ENCODE results near the gene AP1S1.
"Not testable (repeated sequence)": the region's sequence is repeated elsewhere in the genome, so short reads cannot be mapped to it uniquely, and the experiment has no call there.

AP1S1 gene

DNA sequence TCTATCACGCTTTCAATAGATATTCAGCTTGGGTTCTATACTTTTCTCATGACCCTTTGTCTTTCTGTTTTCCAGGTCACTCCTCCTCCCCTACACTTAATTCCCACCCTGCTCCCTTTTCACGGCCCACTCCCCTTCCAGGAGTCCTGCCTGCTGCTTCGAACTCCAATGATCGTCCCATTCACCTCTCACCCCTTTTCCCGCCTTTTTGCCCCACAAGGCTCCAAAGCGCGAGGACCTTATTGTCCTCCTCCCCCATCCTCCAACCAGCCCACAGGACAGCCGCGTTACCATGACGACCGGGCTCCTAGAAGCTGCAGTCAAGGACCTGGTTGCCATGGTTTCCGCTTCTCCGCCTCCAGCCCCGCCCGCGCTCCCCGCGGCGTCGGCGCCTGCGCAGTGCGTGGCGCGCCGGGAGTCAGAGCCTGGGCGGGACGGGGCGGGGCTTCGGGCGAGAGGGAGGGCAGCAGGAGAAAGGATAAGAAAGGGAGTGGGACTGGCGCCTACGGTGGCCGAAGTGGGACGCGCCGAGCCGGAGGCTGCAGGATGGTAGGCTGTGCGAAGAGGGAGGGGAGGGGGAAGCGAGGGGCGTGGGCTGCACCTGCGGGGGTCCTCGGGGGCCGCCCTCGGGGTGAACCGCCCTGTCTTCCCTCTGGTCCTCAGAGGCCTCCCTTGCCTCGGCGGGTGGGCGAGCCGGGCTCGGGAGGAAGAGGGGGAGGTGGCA lies at the start of gene AP1S1:
AP1S1 (plus strand) TSS at position 508 of the 724 bp plus-strand sequence; CDS start at position 547, 39 bp downstream.
- peak; percentile 90 to 93 for DNase-seq (ENCODE audit: low read depth in 2 of 2)

DNA sequence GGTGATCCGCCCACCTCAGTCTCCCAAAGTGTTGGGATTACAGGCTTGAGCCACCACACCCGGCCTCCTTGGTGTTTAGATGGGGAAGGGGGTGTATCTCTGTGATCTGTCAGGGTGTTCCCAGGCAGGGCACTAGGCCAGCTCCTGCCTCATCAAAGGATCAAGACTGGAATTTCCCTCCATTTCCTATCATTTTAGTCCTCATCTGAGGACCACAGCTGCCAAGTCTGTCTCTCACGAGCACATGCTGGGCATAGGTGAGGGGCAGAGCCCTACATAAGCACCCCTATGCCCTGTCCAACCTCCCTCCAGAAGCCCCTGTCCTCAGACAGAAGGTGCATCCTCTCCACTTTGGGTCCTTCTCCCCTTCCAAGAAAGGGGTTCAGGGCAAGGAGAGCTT lies 49.5 kb upstream of the AP1S1 start:
- DNase-seq (ENCODE audit: low read depth in 2 of 2), result no peak

DNA sequence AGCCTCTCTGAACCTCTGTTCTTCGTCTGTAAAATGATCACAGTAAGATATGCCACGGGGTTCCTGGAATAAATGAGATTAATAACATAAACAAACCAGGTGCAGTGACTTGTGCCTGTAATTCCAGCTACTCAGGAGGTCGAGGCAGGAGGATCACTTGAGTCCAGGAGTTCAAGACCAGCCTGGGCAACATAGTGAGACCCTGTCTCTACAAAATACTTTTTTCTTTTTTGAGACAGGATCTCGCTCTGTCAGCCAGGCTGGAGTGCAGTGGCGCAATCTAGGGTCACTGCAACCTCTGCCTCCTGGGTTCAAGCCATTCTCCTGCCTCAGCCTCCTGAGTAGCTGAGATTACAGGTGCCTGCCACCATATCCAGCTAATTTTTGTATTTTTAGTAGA lies 49.0 kb upstream of the AP1S1 start:
- not testable (repeated sequence) for DNase-seq (ENCODE audit: low read depth in 2 of 2)

DNA sequence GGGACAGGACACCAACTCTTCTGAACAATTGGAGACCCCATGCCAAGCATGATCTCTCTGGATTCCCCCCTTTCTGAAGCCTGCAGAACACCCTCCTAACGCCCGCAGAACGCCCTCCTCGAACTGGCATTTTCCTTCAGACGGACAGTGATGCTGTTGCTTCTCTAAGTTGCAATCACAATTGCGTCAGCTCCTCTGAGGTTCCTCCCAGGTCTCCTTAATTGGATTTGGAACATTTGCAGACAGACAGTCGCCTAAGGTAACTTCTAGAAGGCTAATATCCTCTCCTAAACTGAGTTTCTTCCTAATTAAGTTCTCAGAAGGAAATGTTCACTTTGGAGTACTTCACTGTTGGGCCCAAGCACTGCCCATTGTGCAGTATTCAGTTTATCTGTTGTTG lies 47.9 kb upstream of the AP1S1 start:
- DNase-seq (ENCODE audit: low read depth in 2 of 2), result no peak

DNA sequence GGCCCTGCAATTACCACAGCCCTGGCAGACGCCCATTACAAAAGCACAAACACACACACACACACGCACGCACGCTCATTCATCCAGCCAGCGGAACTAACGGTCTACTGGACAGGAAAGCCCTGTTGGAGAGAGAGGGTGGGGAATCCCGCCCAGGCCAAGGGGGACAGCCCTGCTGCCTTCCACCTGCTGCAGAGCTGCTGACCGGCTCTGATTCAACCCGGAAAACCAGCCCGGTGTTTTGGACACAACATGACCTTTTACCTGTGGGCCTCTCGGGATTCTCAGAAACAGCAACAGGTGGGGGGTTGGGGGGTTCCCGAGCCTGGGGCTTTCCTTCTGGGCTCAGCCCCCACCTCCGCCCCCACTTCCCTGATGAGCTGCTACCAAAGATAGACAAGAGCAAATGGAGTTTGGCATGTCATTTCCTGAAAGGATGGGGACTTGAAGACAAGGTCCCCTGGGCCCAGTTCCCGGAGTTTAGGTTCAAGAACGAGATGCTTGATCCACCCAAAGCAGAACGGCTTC lies 45.9 kb upstream of the AP1S1 start:
- no peak for DNase-seq (ENCODE audit: low read depth in 2 of 2)

DNA sequence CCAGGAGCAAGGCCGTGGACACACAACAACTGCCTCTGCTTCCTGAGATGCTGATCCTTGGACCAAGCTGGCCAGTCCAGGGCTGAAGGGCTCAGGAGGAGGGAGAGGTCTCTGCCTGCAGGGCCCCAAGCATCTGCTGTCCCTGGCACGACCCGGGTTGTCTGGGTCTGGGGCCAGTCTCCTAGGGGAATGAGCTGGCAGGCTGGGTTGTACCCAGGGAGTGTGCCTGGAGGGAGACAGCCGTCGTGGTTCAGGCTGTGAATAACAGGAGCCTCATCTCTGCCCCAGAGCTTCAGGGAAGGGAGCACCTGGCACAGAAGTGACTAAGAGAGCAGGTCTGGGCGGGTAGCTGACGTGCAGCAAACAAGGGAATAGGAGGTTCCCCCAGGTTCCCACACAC lies 45.3 kb upstream of the AP1S1 start:
- no peak for DNase-seq (ENCODE audit: low read depth in 2 of 2)

DNA sequence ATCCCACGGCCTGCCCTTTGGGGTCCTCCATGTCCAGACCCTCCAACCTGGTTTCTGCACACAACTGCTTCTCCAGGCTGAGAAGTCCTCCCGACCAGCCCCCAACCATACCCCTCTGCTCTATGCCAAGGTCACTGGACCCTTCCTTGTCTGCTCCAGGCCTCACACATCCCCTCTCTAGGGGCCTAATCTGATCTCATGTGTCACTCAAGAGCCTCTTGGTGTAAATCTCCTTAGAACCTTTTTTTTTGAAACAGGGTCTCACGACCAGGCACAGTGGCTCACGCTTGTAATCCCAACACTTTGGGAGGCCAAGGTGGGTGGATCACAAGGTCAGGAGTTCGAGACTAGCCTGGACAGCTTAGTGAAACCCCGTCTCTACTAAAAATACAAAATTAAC lies 44.9 kb upstream of the AP1S1 start:
- no peak for DNase-seq (ENCODE audit: low read depth in 2 of 2)

DNA sequence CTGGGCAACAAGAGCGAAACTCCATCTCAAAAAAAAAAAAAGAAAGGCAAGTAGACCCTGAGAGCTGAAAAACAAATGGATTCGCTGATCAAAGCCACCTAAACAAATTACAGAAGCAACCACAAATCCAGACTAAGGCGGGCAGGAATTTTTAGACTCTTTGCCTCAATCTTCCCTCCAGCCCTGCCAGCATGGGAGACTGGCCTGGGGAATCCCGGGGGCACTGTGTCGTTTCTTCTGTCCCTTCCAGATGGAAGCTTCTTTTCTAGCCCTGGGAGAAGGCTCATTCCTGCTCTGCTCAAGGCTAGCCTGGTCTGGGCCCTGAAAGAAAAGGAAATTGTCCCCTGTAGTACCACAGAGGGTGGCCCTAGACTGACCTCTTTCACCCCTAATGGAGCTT lies 43.0 kb upstream of the AP1S1 start:
- no peak for DNase-seq (ENCODE audit: low read depth in 2 of 2)

DNA sequence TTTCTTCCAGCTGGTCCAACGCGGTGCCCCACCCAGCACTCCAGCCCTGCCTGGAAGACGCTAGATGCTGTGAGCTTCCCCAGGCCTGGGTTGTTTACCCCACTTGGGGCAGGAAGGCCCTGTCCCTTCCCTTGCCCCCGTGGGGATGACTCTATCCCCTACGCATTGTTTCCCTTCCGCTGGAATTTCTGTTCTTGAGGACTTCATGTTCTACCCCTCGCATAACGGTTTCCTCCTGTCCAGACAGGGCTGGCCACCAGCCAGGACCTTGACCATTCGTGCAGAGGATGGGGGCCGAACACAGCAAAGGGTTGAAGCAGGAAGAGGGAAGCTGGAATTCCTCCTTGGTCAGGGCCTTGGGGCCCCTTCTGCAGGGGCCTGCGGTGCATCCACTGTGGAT lies 42.0 kb upstream of the AP1S1 start:
- no peak for DNase-seq (ENCODE audit: low read depth in 2 of 2)

DNA sequence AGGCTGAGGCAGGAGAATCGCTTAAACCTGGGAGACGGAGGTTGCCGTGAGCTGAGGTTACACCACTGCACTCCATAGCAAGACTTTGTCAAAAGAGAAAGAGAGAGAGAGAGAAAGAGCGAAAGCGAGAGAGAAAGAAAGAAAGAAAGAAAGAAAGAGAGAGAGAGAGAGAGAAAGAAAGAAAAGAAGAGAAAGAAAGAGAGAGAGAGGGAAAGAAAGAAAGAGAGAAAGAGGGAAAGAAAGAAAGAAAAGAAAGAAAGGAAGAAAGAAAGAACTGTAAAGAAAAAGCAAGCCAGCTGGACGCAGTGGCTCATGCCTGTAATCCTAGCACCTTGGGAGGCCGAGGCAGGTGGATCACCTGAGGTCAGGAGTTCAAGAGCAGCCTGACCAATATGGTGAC lies 41.1 kb upstream of the AP1S1 start:
- DNase-seq (ENCODE audit: low read depth in 2 of 2), result not testable (repeated sequence)

DNA sequence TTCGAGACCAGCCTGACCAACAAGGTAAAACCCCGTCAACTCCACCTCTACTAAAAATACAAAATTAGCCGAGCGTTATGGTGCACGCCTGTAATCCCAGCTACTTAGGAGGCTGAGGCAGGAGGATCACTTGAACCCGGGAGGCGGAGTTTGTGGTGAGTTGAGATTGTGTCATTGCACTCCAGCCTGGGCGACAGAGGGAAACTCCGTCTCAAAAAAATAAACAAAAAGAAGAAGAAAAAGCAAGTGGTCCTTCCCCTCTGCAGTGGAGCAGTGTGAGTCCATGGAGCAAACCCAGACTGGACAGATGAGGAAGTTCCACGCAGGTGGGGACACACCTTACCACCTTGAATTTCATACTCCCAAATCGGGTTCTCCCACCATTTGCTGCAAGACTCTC lies 40.4 kb upstream of the AP1S1 start:
- no peak for DNase-seq (ENCODE audit: low read depth in 2 of 2)

DNA sequence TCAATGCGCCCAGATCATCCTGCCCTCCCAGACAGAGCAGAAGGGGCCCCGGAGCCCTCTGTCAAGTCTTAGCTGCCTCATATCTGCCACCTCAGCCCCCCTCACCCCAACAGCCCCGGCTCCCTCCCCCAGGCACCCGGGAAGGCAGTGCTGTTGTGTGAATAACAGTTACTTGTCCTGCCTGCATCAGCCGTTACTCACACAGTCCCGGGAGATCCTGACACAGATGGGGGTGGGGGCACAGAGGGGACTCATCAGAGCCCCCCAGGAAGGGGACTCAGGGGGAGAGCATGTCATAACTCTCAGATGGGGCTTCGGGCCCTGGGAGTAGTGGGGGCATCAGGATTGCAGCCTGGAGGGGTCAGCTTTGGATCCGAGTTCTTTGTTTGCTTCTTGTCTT lies 39.8 kb upstream of the AP1S1 start:
- DNase-seq (ENCODE audit: low read depth in 2 of 2), result no peak

DNA sequence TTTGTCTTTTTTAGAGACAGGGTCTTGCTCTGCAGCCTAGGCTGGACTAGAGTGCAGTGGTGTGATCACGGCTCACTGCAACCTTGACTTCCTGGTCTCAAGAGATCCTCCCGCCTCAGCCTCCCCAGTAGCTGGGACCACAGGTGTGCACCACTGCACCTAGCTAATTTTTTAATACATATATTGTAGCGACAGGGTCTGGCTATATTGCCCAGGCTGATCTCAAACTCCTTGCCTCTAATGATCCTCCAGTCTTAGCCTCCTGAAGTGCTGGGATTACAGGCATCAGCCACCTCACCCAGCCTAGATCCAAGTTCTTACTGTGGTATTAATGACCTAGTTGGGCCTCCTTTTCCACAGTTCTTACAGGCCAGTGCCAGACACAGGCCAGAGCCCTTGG lies 39.1 kb upstream of the AP1S1 start:
- no peak for DNase-seq (ENCODE audit: low read depth in 2 of 2)

DNA sequence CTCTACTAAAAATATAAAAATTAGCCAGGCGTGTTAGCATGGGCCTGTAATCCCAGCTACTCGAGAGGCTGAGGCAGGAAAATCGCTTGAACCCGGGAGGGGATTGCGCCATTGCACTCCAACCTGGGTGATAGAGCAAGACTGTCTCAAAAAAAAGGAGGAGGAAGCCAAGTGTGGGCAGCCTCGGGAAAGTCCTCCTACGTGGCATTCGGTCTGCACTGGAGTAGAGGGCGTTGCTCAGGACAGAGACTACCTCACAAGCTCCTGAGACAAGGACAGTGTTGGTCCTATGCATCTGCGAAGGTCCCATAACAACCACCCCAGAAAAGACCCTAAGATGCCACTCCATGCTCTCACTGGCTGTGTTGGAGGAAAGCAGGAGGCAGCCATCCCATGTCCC lies 37.4 kb upstream of the AP1S1 start:
- DNase-seq (ENCODE audit: low read depth in 2 of 2), result no peak

DNA sequence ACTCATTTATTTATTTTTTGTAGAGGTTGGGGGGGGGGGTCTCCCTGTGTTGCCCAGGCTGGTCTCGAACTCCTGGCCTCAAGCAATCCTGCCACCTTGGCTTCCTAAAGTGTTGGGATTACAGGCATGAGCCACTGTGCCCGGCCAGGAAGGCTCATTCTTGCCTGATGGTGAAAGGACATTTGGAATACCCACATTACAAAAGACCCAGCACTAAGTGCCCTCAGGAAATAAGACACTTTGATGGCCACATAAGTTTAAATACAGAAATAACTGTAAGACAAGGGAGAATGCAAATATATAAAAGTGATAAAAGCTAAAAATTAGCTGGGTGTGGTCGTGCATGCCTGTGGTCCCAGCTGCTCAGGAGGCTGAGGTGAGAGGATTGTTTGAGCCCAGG lies 35.4 kb upstream of the AP1S1 start:
- DNase-seq (ENCODE audit: low read depth in 2 of 2), result no peak

DNA sequence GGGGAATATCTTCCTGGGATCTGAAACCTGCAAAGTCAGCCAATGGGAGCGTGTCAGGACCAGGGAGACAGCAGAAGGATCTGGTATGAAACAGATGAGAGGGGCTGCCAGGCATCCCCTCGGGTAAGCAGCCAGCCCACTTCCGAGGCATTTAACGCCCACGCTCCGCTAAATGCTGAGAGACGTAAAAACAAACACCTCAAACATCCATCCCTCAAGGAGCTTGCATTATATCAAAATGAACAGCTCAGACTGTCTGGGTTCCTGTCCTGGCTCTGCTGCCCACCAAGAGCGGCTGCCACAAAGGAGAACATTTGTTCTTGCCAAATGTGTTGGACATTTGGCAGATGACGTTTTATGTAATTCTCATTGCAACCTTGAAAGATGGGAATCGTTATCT lies 34.4 kb upstream of the AP1S1 start:
- DNase-seq (ENCODE audit: low read depth in 2 of 2), result no peak

DNA sequence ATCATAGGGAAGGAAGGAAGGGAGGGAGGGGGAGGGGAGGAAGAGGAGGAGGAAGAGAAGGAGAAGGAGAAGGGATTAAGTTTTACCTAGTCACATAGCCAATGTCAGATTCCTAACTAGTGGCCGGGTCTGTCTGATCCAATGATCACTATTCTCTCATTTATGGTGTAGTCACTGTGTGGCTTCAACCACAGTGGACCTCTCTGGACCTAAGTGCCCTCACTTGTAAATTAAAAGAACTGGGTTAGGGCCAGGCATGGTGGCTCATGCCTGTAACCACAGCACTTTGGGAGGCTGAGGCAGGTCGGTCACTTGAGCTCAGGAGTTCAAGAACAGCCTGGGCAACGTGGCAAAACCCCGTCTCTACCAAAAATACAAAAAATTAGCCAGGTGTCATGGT lies 34.0 kb upstream of the AP1S1 start:
- no peak for DNase-seq (ENCODE audit: low read depth in 2 of 2)

DNA sequence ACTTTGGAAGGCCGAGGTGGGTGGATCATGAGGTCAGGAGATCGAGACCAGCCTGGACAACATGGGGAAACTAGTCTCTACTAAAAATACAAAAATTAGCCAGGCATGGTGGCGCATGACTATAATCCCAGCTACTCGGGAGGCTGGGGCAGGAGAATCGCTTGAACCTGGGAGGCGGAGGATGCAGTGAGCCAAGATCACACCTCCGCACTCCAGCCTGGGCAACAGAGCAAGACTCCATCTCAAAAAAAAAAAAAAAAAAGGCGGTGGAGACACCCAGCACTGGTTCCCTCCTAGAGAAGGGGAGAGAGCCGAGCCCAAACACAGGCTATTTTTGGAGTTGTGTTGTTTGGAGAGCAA lies 32.7 kb upstream of the AP1S1 start:
- DNase-seq (ENCODE audit: low read depth in 2 of 2), result not testable (repeated sequence)

DNA sequence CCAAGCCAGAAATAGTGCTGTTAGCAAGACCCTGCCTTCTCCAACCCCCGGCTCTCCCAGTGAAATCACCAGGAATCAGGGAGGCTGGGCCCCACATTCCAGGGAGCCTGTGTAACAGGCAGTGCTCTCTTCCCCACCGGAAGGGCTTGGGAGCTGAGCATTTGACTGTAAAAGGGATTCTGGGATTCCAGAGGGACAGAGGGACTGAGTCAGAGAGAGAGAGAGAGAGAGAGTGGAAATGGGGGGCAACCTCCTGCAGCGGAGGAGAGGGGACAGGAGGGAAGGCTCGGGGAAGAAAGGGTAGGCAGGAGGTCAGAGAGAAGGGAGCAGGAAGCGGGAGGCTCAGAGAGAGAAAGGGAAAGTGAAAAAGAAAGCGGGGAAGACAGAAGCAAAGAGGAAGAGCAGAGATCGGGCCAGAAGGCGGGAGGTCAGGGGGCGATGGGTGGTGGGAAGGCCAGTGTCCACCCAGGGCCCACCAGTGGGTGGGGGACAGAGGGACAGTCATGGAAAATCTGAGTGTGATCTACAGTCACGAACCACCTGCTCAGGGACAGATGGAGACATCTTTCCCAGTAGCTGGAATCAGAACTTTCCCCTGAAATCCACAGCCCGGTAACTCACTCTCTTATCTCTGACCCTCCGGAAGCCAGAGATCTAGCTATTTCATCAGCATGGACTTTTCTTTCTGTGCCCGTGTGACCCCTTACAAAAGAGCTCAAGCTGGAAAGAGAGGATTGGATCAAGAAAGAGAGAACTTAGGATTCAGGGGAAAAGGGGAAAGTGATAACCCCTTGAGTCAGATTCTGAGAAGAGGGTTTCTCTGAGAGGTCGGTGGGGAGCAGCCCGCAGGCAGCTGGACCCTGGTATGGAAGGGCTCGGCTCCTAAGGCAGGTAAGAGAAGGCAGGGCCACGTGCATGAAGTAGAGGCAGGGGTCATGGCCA lies 32.0 kb upstream of the AP1S1 start:
- no peak for DNase-seq (ENCODE audit: low read depth in 2 of 2)

DNA sequence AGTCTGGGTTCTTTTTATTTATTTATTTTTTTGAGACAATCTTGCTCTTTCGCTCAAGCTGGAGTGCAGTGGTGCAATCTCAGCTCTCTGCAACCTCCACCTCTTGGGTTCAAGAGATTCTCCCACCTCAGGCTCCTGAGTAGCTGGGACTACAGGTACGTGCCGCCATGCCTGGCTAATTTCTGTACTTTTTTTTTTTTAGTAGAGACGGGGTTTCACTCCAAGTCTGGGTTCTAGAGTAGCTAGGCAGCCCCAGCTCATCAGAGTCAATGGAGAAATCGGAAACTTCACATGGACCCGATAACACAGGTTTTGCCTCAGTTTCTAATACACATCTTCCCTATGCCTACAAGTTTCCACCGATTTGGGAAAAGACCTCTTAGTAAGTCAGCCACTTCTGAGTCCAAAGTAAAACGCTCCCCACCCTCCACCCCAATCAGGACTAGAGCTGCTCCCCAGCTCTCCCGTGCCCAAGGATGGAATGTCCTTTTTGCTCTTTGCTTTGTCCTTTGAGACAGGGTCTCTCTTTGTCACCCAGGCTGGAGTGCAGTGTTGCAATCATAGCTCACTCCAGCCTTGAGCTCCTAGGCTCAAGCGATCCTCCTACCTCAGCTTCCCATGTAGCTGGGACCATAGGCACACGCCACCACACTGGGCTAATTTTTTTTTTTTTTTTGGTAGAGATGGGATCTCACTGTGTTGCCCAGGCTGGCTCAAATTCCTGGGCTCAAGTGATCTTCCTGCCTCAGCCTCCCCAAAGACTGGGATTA lies 31.2 kb upstream of the AP1S1 start:
- DNase-seq (ENCODE audit: low read depth in 2 of 2), result no peak

DNA sequence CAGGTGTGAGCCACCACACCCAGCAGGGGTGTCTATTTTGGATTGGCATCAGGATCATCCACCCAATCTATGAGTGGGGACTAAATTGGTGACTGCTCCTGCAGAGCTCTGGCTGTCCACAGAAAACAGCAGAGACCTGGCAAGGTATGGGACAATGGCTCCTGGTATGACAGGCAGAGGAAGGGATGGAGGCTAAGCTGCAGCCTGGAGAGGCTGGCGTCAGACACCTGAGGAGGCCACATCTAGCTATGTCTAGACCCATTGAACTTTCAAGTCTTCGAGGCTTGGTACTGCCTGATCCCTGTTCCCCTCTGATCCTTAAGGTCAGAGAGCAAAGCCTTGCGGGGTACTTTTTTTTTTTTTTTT lies 30.6 kb upstream of the AP1S1 start:
- DNase-seq (ENCODE audit: low read depth in 2 of 2), result no peak

DNA sequence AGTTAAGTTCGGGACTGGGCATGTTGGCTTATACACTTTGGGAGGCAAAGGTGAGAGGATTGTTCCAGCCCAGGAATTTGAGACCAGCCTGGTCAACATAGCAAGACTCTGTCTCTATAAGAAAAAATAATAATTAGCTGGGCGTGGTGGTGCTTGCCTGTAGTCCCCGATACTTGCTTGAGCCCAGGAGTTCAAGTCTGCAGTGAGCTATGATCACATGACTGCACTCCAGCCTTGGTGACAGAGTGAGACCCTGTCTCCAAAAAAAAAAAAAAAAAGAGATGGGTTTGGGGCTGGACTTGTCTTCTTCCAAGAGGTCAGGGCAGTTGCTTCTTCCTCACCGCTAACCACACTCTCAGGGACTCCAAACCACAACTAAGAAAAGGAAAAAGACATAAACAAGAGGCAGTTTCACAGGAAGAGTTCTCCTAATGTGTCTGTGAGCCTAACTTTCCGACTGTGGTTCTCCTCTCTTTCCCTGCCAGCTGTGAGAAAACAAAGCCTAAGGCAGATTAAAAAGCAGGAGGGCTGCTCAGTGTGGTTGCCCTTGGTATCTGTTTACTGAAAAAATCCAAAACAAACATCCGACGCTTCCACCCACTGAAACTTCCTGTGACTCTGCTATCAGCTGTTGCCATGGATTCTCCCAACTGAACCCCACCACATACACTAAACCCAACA lies 29.8 kb upstream of the AP1S1 start:
- DNase-seq (ENCODE audit: low read depth in 2 of 2), result no peak
